DND-41 (cell line): ENCODE results near the gene OPCML.

Source experiments
- ATAC-seq: fragments of 200-7000 bp; cut with Tn5 transposase; 3 replicates; pipeline ENCODE4 v1.9.1; 2021; ENCODE audit warnings: low read depth; ENCODE audit not compliant: insufficient read depth
- DNase-seq: peaks from one replicate; pipeline ENCODE4 v3.0.0-alpha.2; 2020
- H2AFZ ChIP-seq: 2 replicates; pipeline ENCODE4 v1.6.0; 2012; ENCODE audit warnings: low read depth, low read length
- H3K27ac ChIP-seq: 2 replicates; pipeline ENCODE4 v1.5.1; 2012; ENCODE audit warnings: low read length, inconsistent platforms
- H3K27me3 ChIP-seq: fragments of 200-600 bp; sonication (generic); 2 replicates; pipeline ENCODE4 v1.6.0; 2012; ENCODE audit warnings: low read length, mild to moderate bottlenecking, inconsistent platforms; ENCODE audit not compliant: insufficient read depth, poor library complexity
- H3K36me3 ChIP-seq: 2 replicates; pipeline ENCODE4 v1.5.1; 2012; ENCODE audit warnings: low read length, inconsistent platforms; ENCODE audit not compliant: insufficient read depth
- H3K4me1 ChIP-seq: 2 replicates; pipeline ENCODE4 v1.5.1; 2012; ENCODE audit warnings: mild to moderate bottlenecking, low read length; ENCODE audit not compliant: insufficient read depth
- H3K4me2 ChIP-seq: 2 replicates; pipeline ENCODE4 v1.6.0; 2012; ENCODE audit warnings: mild to moderate bottlenecking, moderate library complexity, low read length, inconsistent platforms; ENCODE audit not compliant: insufficient read depth
- H3K4me3 ChIP-seq, 2 experiments: fragments of 200-600 bp in 1 of 2; shearing (Covaris generic) in 1 of 2; 2 replicates each; pipeline ENCODE4 v1.5.1; 2012 to 2016; ENCODE audit warnings: inconsistent platforms in 2 of 2, low read length in 2 of 2, mild to moderate bottlenecking in 2 of 2, low read depth in 1 of 2, moderate library complexity in 1 of 2
- H3K79me2 ChIP-seq: 2 replicates; pipeline ENCODE4 v1.6.0; 2012; ENCODE audit warnings: low read length, inconsistent platforms; ENCODE audit not compliant: insufficient read depth
- H3K9ac ChIP-seq: 2 replicates; pipeline ENCODE4 v1.6.0; 2012; ENCODE audit warnings: low read depth, mild to moderate bottlenecking, inconsistent platforms, low read length, moderate library complexity
- H3K9me3 ChIP-seq: 2 replicates; pipeline ENCODE4 v1.5.1; 2012; ENCODE audit warnings: low read length, moderate library complexity, mild to moderate bottlenecking, inconsistent platforms; ENCODE audit not compliant: insufficient read depth, severe bottlenecking
- H4K20me1 ChIP-seq: 2 replicates; pipeline ENCODE4 v1.6.0; 2012; ENCODE audit warnings: low read length; ENCODE audit not compliant: insufficient read depth
- CTCF ChIP-seq: IDR thresholded peaks from 2 replicates; pipeline ENCODE4 v1.5.1; 2012; ENCODE audit warnings: borderline replicate concordance, low read length, moderate library complexity, mild to moderate bottlenecking; ENCODE audit not compliant: poor library complexity, severe bottlenecking; ENCODE audit errors: extremely low read depth
- EZH2 ChIP-seq: IDR thresholded peaks from 3 replicates; pipeline ENCODE4 v1.6.1; 2012; ENCODE audit warnings: borderline replicate concordance, low read depth, mild to moderate bottlenecking, moderate library complexity, low read length, inconsistent platforms; ENCODE audit not compliant: severe bottlenecking

Gene OPCML

GRCh38 chr11:133323354-133323753, 208.9 kb downstream of the OPCML start:
- Histone ChIP-seq H3K27me3 (peaks cover 4% of the 10 kb centered on the region), H4K20me1 (no peaks in the 10 kb centered on the region; the same call in 1 of the 2 replicates), H3K36me3 (no peaks in the 10 kb centered on the region), H3K9me3 (no peaks in the 10 kb centered on the region), H3K79me2 (no peaks in the 10 kb centered on the region), H3K4me2 (no peak overlapping the region), H3K4me3 (no peak overlapping the region), H3K27ac (no peak overlapping the region), H3K4me1 (no peaks in the 10 kb centered on the region), H2AFZ (no peak overlapping the region), H3K9ac (no peak overlapping the region)
- TF ChIP-seq EZH2, result no peak
- no peak for TF ChIP-seq CTCF
- ATAC-seq, result no peak
- no peak for DNase-seq

- Histone ChIP-seq H3K9ac (no peak overlapping the region), H3K79me2 (no peaks in the 10 kb centered on the region), H3K27ac (no peak overlapping the region), H3K4me2 (no peak overlapping the region), H3K9me3 (no peaks in the 10 kb centered on the region), H3K36me3 (no peaks in the 10 kb centered on the region), H2AFZ (no peak overlapping the region), H3K4me1 (no peaks in the 10 kb centered on the region), H4K20me1 (no peaks in the 10 kb centered on the region), H3K4me3 (no peak overlapping the region), H3K27me3 (peaks cover 7% of the 10 kb centered on the region)
- DNase-seq (no peak), ATAC-seq (no peak)
- TF ChIP-seq EZH2 (no peak), CTCF (no peak)
Observed at GRCh38 chr11:133318221-133318620, 214.1 kb downstream of the OPCML start.

- Histone ChIP-seq H3K27ac (no peak overlapping the region), H3K4me1 (no peaks in the 10 kb centered on the region), H3K27me3 (peaks cover 4% of the 10 kb centered on the region), H4K20me1 (no peaks in the 10 kb centered on the region), H3K9me3 (no peaks in the 10 kb centered on the region), H2AFZ (no peak overlapping the region), H3K36me3 (no peaks in the 10 kb centered on the region), H3K4me2 (no peak overlapping the region), H3K9ac (no peak overlapping the region), H3K79me2 (no peaks in the 10 kb centered on the region), H3K4me3 (no peak overlapping the region)
- no peak for ATAC-seq
- TF ChIP-seq CTCF (no peak), EZH2 (no peak)
- no peak for DNase-seq
Observed at GRCh38 chr11:133311230-133311629, 221.1 kb downstream of the OPCML start.

- Histone ChIP-seq H3K9me3 (no peaks in the 10 kb centered on the region), H3K4me1 (no peaks in the 10 kb centered on the region), H3K4me2 (no peak overlapping the region), H3K27me3 (no peaks in the 10 kb centered on the region), H3K36me3 (no peaks in the 10 kb centered on the region), H3K79me2 (no peaks in the 10 kb centered on the region), H3K9ac (no peak overlapping the region), H3K4me3 (no peak overlapping the region), H3K27ac (no peak overlapping the region), H4K20me1 (no peaks in the 10 kb centered on the region), H2AFZ (no peak overlapping the region)
- peak; percentile 17 for DNase-seq
- TF ChIP-seq CTCF (no peak), EZH2 (no peak)
- 0 out of 3 replicates have a peak, but pooled peaks have one; percentile 49 for ATAC-seq
Observed at GRCh38 chr11:133306019-133306418, 226.3 kb downstream of the OPCML start.
